Measurements from ENCODE around the gene EEPD1.

Gene EEPD1

DNA sequence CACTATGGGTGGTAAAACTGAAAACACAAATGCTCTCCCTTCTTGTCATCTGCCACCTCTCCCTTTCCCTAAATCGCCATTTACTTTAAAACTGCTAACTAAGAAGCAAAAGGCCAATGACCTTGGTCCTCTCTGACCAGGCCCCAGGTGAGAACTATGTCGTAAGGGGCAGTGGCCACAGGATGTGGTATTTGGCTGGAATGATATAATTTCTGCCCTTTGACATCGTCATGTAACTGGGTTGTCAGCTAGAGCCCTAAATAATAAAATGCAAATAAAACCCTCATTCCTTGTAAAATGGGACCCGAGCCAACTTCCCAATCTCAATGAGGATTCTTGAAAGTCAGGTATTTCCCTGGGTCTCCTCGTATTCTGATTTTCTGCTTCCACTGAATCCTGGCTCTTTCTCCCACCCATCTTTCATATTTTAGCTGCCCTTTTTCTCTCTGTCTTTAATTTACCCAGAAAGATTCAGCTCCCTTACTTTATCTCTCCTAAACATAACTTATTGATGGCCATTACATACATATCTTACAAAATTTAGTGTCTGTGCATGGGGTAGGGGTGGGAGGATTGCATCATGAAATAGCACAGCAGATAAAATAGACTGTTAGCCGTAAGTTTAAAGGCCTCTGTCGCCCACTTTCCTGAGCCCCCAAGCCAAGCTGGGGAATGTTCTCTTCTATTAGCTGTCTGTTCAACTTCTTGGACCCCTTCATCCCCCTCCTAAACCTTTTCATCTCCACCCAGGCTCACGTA, 3.2 kb upstream of the EEPD1 start:
- Histone ChIP-seq H4K20me1 (ENCODE audit: insufficient read depth, low read length) (no peaks in the 10 kb centered on the region), H2AFZ (ENCODE audit: low read depth, low read length) (no peak overlapping the region), H3K4me2 (ENCODE audit: low read length) (no peak overlapping the region), H3K36me3 (replicated peaks; ENCODE audit: low read depth, low read length) (no peaks in the 10 kb centered on the region), H3K9ac (ENCODE audit: low read length) (no peak overlapping the region), H3K4me1 (ENCODE audit: low read length) (peaks cover 4% of the 10 kb centered on the region; the same call in 1 of the 2 replicates), H3K9me3 (ENCODE audit: insufficient read depth, low read length) (no peaks in the 10 kb centered on the region), H3K27me3 (ENCODE audit: low read depth, low read length) (peaks cover 17% of the 10 kb centered on the region), H3K79me2 (ENCODE audit: low read length) (no peaks in the 10 kb centered on the region), H3K4me3 (ENCODE audit: low read length) (no peak overlapping the region), H3K27ac (ENCODE audit: low read length) (no peak overlapping the region)
- TF ChIP-seq EZH2phosphoT487 (IDR thresholded peaks at IDR 0.05; ENCODE audit: low read depth) = no peak
- TF ChIP-seq, protein P1, sequence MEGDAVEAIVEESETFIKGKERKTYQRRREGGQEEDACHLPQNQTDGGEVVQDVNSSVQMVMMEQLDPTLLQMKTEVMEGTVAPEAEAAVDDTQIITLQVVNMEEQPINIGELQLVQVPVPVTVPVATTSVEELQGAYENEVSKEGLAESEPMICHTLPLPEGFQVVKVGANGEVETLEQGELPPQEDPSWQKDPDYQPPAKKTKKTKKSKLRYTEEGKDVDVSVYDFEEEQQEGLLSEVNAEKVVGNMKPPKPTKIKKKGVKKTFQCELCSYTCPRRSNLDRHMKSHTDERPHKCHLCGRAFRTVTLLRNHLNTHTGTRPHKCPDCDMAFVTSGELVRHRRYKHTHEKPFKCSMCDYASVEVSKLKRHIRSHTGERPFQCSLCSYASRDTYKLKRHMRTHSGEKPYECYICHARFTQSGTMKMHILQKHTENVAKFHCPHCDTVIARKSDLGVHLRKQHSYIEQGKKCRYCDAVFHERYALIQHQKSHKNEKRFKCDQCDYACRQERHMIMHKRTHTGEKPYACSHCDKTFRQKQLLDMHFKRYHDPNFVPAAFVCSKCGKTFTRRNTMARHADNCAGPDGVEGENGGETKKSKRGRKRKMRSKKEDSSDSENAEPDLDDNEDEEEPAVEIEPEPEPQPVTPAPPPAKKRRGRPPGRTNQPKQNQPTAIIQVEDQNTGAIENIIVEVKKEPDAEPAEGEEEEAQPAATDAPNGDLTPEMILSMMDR (IDR thresholded peaks at IDR 0.05; ENCODE audit: low read depth, low read length) = no peak

DNA sequence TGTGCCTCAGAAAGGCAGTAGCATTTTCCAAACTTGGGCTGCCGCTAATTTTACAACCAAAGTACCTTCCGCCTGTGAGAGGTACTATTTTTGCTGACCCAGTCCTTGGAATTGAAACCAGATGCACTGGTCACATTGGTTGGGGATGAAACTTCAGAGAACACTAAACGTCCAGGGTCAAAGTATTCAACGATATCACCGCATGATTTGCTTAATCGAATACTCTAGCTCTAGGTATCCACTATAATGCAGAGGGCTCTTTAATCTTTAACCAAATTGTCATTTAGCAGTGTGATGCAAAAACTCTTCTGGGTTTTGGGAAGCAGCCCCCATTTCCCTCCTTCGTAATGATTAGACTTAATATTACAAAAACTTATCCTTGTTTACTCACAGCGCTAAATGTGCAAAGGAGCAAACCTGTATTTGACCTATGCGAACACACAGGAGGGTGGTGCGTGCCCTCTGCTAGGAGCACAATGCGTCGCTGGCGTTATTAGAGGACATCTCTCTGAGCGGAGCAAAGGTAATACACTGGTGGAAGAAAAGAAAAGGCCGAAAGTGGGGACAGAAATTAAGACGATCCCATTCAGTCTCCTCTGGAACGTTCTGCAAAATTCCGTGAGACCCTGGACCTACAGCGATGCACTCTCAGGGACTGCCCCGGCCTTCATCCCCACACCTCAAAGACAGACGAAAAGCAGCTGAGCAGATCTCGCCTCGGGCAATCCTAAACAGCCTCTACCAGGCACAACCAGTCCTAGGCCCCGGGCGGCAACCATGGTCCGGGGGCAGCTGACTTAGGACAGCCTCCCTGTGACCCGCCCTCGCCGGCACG, 916 bp upstream of the EEPD1 start:
- no peaks in the 10 kb centered on the region for H3K9me3 ChIP-seq (ENCODE audit: insufficient read depth, low read length)
- H3K27ac ChIP-seq (ENCODE audit: low read length) = no peak overlapping the region
- H3K79me2 ChIP-seq (ENCODE audit: low read length) = no peaks in the 10 kb centered on the region
- peaks cover 4% of the 10 kb centered on the region; the same call in 1 of the 2 replicates for H3K4me1 ChIP-seq (ENCODE audit: low read length)
- TF ChIP-seq, protein P1 (IDR thresholded peaks at IDR 0.05; ENCODE audit: low read depth, low read length) = no peak
- no peak for TF ChIP-seq EZH2phosphoT487 (IDR thresholded peaks at IDR 0.05; ENCODE audit: low read depth)
- H2AFZ ChIP-seq (ENCODE audit: low read depth, low read length) = peak overlapping the region; percentile 84
- H4K20me1 ChIP-seq (ENCODE audit: insufficient read depth, low read length) = no peaks in the 10 kb centered on the region
- H3K27me3 ChIP-seq (ENCODE audit: low read depth, low read length) = no peaks in the 10 kb centered on the region
- H3K36me3 ChIP-seq (replicated peaks; ENCODE audit: low read depth, low read length) = no peaks in the 10 kb centered on the region
- peak overlapping the region; percentile 80 for H3K4me2 ChIP-seq (ENCODE audit: low read length)
- H3K4me3 ChIP-seq (ENCODE audit: low read length) = peak overlapping the region; percentile 84
- H3K9ac ChIP-seq (ENCODE audit: low read length) = peak overlapping the region; percentile 46; the same call in 1 of the 2 replicates

DNA sequence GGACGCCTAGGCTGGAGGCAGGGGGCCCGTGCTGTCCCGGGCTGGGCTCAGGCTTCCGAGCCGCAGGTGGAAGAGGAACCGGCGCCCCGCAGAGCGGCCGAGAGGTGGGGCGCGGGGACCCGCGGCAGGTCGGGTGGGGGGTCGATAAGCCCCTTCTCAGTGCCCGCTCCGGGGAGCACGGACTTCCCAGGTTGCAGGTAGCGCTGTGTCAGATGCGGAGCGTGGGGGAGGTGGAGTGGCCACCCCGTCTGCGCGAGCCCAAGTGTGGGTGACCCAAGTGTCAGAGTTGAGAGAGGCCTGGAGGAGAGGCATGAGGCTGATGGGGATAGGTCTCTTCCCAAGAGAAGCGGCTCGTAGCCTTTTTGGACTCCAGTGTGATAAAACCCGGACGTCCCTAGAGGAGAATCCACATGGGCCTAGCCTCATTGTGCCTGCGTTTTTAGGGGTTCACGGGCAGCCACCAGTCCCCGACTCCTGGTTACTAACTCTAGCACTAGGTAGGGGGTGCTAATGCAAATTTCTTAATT, 580 bp downstream of the EEPD1 start:
- no peak overlapping the region for H3K27ac ChIP-seq (ENCODE audit: low read length)
- H3K9me3 ChIP-seq (ENCODE audit: insufficient read depth, low read length) = no peaks in the 10 kb centered on the region
- H3K27me3 ChIP-seq (ENCODE audit: low read depth, low read length) = no peaks in the 10 kb centered on the region
- H3K79me2 ChIP-seq (ENCODE audit: low read length) = no peaks in the 10 kb centered on the region
- peak overlapping the region; percentile 61 for H3K9ac ChIP-seq (ENCODE audit: low read length)
- H3K4me2 ChIP-seq (ENCODE audit: low read length) = peak overlapping the region; percentile 98
- no peak for TF ChIP-seq EZH2phosphoT487 (IDR thresholded peaks at IDR 0.05; ENCODE audit: low read depth)
- TF ChIP-seq, protein P1 (IDR thresholded peaks at IDR 0.05; ENCODE audit: low read depth, low read length) = no peak
- H3K4me1 ChIP-seq (ENCODE audit: low read length) = peaks cover 4% of the 10 kb centered on the region; the same call in 1 of the 2 replicates
- H3K36me3 ChIP-seq (replicated peaks; ENCODE audit: low read depth, low read length) = no peaks in the 10 kb centered on the region
- H3K4me3 ChIP-seq (ENCODE audit: low read length) = peak overlapping the region; percentile 84
- H2AFZ ChIP-seq (ENCODE audit: low read depth, low read length) = peak overlapping the region; percentile 85
- no peaks in the 10 kb centered on the region for H4K20me1 ChIP-seq (ENCODE audit: insufficient read depth, low read length)

Data from OCI-LY3 (cell line).